ENCODE measurements around the gene TTLL13. TPM values are rescaled to one million over a fixed set of nuclear protein-coding genes. Genes with fewer than 3 reads are reported as not detected.

Gene TTLL13
- total and polyA plus RNA-seq, 9 of the 15 experiments (the other 6 are each of a cell fraction or from before 2014, with no cell fraction given) = 0.05 to 0.24 (median 0.11) TPM; not detected in 1

DNA sequence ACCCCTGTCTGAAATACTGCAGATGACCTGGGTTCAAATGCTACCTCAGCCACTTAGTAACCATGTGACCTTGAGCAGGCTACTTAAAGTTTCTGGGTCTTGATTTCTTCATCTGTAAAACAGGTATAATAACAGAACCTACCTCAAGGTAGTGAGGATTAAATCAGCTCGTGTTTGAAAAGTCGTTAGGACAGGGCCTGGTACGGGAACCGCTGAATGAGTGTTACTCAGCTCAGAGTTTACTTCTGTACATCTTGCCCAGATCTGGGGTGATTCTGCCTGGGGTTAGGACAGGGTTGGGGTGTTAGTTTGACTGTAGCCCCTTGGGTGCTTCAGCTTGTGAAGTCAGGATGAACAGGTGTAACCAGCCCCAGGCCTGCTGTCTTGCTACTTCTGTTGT is 46.4 kb upstream of the TTLL13 start:
- FAIRE-seq (no peak), ATAC-seq (no peak), DNase-seq (ENCODE audit: extremely low read depth in 1 of 4, low spot score in 3 of 4) (no peak)
- TF ChIP-seq MAFG (tag; conservative IDR thresholded peaks at IDR 0.05) (no peak), SREBF2 (CRISPR knock-in tag; IDR thresholded peaks at IDR 0.05) (no peak), SMAD4 (CRISPR knock-in tag; conservative IDR thresholded peaks at IDR 0.05) (no peak), TCF3 (CRISPR knock-in tag; IDR thresholded peaks at IDR 0.05) (no peak), RHOXF2B (CRISPR knock-in tag; conservative IDR thresholded peaks at IDR 0.05) (no peak), GTF2E2 (tag; IDR thresholded peaks at IDR 0.05) (no peak), ZNF384 (IDR thresholded peaks at IDR 0.05; ENCODE audit: low read depth, low read length) (no peak), MYNN (IDR thresholded peaks at IDR 0.05) (no peak), MYNN (CRISPR knock-in tag; IDR thresholded peaks at IDR 0.05) (no peak), HDAC1 (IDR thresholded peaks at IDR 0.05) (no peak), U2AF2 (optimal IDR thresholded peaks at IDR 0.05; ENCODE audit: low read depth, low read length) (no peak), ZNF165 (CRISPR knock-in tag; IDR thresholded peaks at IDR 0.05; ENCODE audit: borderline replicate concordance) (no peak)
- TF ChIP-seq, protein P1, sequence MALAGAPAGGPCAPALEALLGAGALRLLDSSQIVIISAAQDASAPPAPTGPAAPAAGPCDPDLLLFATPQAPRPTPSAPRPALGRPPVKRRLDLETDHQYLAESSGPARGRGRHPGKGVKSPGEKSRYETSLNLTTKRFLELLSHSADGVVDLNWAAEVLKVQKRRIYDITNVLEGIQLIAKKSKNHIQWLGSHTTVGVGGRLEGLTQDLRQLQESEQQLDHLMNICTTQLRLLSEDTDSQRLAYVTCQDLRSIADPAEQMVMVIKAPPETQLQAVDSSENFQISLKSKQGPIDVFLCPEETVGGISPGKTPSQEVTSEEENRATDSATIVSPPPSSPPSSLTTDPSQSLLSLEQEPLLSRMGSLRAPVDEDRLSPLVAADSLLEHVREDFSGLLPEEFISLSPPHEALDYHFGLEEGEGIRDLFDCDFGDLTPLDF (CRISPR knock-in tag; IDR thresholded peaks at IDR 0.05) = no peak
- TF ChIP-seq, protein P2, sequence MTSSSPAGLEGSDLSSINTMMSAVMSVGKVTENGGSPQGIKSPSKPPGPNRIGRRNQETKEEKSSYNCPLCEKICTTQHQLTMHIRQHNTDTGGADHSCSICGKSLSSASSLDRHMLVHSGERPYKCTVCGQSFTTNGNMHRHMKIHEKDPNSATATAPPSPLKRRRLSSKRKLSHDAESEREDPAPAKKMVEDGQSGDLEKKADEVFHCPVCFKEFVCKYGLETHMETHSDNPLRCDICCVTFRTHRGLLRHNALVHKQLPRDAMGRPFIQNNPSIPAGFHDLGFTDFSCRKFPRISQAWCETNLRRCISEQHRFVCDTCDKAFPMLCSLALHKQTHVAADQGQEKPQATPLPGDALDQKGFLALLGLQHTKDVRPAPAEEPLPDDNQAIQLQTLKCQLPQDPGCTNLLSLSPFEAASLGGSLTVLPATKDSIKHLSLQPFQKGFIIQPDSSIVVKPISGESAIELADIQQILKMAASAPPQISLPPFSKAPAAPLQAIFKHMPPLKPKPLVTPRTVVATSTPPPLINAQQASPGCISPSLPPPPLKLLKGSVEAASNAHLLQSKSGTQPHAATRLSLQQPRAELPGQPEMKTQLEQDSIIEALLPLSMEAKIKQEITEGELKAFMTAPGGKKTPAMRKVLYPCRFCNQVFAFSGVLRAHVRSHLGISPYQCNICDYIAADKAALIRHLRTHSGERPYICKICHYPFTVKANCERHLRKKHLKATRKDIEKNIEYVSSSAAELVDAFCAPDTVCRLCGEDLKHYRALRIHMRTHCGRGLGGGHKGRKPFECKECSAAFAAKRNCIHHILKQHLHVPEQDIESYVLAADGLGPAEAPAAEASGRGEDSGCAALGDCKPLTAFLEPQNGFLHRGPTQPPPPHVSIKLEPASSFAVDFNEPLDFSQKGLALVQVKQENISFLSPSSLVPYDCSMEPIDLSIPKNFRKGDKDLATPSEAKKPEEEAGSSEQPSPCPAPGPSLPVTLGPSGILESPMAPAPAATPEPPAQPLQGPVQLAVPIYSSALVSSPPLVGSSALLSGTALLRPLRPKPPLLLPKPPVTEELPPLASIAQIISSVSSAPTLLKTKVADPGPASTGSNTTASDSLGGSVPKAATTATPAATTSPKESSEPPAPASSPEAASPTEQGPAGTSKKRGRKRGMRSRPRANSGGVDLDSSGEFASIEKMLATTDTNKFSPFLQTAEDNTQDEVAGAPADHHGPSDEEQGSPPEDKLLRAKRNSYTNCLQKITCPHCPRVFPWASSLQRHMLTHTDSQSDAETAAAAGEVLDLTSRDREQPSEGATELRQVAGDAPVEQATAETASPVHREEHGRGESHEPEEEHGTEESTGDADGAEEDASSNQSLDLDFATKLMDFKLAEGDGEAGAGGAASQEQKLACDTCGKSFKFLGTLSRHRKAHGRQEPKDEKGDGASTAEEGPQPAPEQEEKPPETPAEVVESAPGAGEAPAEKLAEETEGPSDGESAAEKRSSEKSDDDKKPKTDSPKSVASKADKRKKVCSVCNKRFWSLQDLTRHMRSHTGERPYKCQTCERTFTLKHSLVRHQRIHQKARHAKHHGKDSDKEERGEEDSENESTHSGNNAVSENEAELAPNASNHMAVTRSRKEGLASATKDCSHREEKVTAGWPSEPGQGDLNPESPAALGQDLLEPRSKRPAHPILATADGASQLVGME (CRISPR knock-in tag; IDR thresholded peaks at IDR 0.05) = no peak
- TF ChIP-seq, protein P3, sequence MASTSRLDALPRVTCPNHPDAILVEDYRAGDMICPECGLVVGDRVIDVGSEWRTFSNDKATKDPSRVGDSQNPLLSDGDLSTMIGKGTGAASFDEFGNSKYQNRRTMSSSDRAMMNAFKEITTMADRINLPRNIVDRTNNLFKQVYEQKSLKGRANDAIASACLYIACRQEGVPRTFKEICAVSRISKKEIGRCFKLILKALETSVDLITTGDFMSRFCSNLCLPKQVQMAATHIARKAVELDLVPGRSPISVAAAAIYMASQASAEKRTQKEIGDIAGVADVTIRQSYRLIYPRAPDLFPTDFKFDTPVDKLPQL (IDR thresholded peaks at IDR 0.05; ENCODE audit: extremely low read depth, insufficient read length) = no peak
- in situ Hi-C loops (cut with MboI) = no loop called here
- Histone ChIP-seq H3K9me1 (ENCODE audit: control insufficient read depth, insufficient read depth, low read length) (no peaks in the 10 kb centered on the region), H3K4me2 (ENCODE audit: insufficient read depth, low read length) (no peak overlapping the region), H3K4me1 (replicated peaks in 1 of 2; ENCODE audit: control insufficient read depth in 2 of 2, insufficient read depth in 2 of 2, low read length in 2 of 2) (peaks cover 26 to 32% of the 10 kb centered on the region in 2 experiments; a peak in 4 of 5 replicates), H3K4me3 (no peak overlapping the region), H3K36me3 (ENCODE audit: control insufficient read depth, insufficient read depth, low read length) (peaks cover 53% of the 10 kb centered on the region; the same call in 2 of the 3 replicates), H3K79me2 (ENCODE audit: control insufficient read depth, insufficient read depth, low read length) (peaks cover 84% of the 10 kb centered on the region), H3K27me3 (ENCODE audit: control insufficient read depth in 2 of 2, insufficient read depth in 2 of 2, low read length in 2 of 2) (no peaks in the 10 kb centered on the region), H3K9ac (ENCODE audit: insufficient read depth in 1 of 2, low read depth in 2 of 2, low read length in 2 of 2) (no peak overlapping the region; a peak in 1 of 4 replicates), H3K27ac (ENCODE audit: extremely low read depth, low read depth, low read length) (no peak overlapping the region), H3K9me3 (replicated peaks; ENCODE audit: control insufficient read depth, insufficient read depth, low read depth, low read length) (no peaks in the 10 kb centered on the region), H2AFZ (ENCODE audit: low read depth, low read length) (no peak overlapping the region), H4K20me1 (replicated peaks; ENCODE audit: control insufficient read depth, insufficient read depth, low read length) (0 out of 2 replicates have a peak, but pooled peaks cover 12% of the 10 kb centered on the region)
- ChIA-PET POLR2A (interaction anchor here (0.7 to 4.2 kb wide), 5 partner anchors 12 to 309 kb away, joined by 3 to 24 read pairs (median 3); partner anchors contain the start of genes AP3S2, CIB1 and GDPGP1), CTCF (ENCODE audit: low intra/inter-chr PET ratio) (no interaction called here)
- BruUV-seq (replicated peaks) = no TSS peak
- 84% methylated on average over 4 of the region's 4 CpGs for WGBS (ENCODE audit: insufficient coverage, low coverage, missing lambda C conversion rate)
- intact Hi-C loops (cut with micrococcal nuclease) = no loop called here

Data from K562 (cell line).